Right lobe of liver (tissue), 4 donors: ENCODE measurements around the gene FPGS.

Source experiments
- POLR2A ChIP-seq: fragments of 450-650 bp; IDR thresholded peaks from one replicate; pipeline ENCODE4 v1.6.1; 2017; ENCODE audit warnings: antibody characterized with exemption, mild to moderate bottlenecking
- TF ChIP-seq, protein P1 (sequence below), 4 donors: fragments of 200-600 bp in 3 of 4; fragments of 450-650 bp in 1 of 4; IDR thresholded peaks; one replicate each; pipeline versions ENCODE4 v1.5.1 to v1.8.0; 2016 to 2022; ENCODE audit warnings: antibody characterized with exemption in 4 of 4, mild to moderate bottlenecking in 2 of 4
- donor health status: DM: no; HTN: no; CAD: no.
- donor health status: DM: no; HTN: no; CAD: no.
- donor health status: DM: no; HTN: yes; CAD: no.

DNA sequence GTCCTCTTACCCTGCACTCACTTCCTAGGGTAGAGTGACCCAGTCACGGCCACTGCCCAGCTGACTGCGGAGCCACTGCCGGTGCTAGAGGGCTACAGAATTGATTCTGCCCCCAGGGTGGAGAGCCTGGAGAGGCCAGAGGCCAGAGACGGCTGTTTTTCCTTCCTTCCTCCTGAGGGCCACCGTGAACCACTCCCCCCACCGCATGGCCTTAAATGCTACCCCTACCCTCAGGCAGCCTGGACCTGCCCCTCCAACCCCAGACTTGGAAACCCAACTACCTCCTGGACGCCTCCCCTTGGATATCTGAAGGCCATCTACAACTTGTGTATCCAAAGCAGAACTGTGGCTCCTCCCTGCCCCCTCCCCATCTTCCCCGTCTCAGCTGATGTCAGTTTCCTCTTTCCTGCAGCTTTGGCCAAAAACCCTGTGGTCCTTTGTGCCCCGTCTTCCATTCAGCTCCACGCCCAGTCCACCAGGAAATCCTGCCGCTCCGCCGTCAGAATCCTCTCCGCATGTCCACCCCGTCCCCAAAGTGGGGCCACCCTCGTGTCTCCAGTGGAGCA lies 40.5 kb upstream of the FPGS start:
- TF ChIP-seq, protein P1, sequence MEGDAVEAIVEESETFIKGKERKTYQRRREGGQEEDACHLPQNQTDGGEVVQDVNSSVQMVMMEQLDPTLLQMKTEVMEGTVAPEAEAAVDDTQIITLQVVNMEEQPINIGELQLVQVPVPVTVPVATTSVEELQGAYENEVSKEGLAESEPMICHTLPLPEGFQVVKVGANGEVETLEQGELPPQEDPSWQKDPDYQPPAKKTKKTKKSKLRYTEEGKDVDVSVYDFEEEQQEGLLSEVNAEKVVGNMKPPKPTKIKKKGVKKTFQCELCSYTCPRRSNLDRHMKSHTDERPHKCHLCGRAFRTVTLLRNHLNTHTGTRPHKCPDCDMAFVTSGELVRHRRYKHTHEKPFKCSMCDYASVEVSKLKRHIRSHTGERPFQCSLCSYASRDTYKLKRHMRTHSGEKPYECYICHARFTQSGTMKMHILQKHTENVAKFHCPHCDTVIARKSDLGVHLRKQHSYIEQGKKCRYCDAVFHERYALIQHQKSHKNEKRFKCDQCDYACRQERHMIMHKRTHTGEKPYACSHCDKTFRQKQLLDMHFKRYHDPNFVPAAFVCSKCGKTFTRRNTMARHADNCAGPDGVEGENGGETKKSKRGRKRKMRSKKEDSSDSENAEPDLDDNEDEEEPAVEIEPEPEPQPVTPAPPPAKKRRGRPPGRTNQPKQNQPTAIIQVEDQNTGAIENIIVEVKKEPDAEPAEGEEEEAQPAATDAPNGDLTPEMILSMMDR (IDR thresholded peaks at IDR 0.05), result no peak
- no peak for TF ChIP-seq POLR2A
